HG03095 (cell line): ENCODE data around the gene NME4.
"Not testable (repeated sequence)": the region's sequence is repeated elsewhere in the genome, so short reads cannot be mapped to it uniquely, and the experiment has no call there.

Experiments used
- ATAC-seq: cut with Tn5 transposase; IDR thresholded peaks from one replicate; pipeline ENCODE4 v1.9.1; 2021; ENCODE audit warnings: moderate library complexity; ENCODE audit not compliant: unreplicated experiment

Gene NME4

DNA sequence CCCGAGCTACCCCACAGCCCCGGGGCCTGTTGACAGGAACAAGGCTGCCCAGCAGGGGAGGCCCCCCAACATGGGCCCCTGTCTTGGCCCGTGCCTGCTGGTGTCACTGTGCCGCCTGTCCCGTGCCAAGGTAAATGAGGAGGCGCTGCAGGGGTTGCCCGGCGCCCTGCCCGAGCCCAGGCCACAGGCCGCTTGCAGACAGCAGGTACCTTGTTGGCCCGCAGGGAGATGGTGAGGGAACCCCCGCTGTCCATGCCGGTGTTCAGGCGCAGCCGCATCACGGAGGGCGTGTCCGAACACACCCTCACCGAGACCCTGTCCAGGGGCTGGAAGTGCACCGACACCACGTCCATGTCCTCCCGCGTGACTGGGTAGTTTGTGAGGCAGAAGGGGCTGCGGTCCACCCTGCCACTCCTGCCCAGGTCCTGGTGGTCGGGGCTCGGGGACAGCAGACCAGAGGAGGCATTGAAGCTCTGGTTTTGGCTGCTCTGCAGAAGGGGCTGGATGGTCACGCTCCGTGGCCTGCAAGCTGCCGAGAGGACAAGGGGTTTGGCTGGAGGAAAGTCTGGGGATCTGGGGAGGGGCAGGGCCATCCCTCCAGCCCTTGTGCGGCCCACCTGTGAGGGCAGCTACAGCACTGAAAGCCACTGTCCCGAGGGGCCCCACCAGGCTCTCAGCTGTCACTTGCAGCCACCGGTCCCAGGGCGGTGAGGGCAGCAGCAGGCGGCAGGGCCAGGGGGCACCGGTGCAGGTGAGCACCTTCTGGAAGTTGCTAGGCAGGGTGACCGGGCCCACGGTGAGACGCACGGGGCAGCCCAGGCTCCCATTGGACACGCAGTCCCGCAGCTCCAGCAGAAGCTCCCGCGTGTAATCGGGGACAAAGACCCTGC, 20.8 kb upstream of the NME4 start:
- no peak for ATAC-seq

GRCh38 chr16:376817-377418, 20.1 kb upstream of the NME4 start:
- no peak for ATAC-seq

GRCh38 chr16:377419-377951, 19.5 kb upstream of the NME4 start:
- ATAC-seq: no peak

DNA sequence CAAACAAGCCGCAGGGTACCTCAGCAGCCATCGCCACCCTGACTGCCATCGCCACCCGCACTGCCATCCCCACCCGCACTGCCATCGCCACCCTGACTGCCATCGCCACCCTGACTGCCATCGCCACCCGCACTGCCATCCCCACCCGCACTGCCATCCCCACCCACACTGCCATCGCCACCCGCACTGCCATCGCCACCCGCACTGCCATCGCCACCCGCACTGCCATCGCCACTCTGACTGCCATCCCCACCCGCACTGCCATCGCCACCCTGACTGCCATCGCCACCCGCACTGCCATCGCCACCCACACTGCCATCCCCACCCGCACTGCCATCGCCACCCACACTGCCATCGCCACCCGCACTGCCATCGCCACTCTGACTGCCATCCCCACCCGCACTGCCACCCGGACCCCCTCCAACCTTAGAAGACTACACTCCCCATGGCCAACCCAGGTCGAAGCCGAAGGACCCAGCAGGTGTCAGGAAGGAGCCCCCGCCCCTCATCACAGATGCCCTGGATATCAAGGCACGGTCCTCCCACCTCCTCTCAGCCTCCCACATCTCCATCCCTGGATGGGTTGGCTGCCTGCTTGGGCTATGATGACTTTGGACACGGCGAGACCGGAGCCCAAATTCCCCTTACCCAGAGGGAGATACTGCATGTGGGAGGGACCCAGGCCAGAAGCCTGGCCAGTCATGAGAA, 18.7 kb upstream of the NME4 start:
- not testable (repeated sequence) for ATAC-seq

DNA sequence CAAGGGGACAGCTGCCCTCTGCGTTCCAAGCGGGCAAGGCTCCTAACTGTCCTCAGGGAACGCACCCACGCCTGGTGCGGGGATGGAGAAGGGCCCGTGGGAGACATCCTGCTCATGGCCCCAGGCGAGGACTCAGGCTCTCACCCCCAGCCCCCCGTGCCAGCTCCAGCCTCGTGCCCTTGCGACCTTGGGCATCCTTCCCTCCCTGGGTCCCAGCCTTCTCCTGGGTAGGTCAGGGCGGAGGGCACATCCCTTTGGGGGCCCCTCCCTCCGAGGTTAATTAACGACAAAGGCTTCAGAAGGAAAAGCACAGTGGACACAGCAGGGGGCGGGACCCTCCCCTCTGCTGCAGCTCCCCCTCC, 18.2 kb upstream of the NME4 start:
- no peak for ATAC-seq

- no peak for ATAC-seq
These were observed 17.6 kb upstream of the NME4 start for GRCh38 chr16:379183-379960.

- no peak for ATAC-seq
These were observed 16.8 kb upstream of the NME4 start for GRCh38 chr16:379961-380761.

DNA sequence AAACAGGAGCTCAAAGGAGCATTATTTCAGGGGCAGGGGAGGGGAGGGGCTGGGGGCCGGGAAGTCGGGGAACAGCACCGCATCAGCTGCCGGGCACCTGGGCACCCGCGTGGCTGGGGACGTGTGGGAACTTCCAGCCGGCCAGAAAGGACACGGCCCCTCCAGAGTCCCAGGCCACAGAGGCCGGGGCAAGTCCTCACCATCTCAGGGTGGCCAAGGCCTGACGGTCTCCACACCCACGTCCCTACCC, 16.3 kb upstream of the NME4 start:
- no peak for ATAC-seq

DNA sequence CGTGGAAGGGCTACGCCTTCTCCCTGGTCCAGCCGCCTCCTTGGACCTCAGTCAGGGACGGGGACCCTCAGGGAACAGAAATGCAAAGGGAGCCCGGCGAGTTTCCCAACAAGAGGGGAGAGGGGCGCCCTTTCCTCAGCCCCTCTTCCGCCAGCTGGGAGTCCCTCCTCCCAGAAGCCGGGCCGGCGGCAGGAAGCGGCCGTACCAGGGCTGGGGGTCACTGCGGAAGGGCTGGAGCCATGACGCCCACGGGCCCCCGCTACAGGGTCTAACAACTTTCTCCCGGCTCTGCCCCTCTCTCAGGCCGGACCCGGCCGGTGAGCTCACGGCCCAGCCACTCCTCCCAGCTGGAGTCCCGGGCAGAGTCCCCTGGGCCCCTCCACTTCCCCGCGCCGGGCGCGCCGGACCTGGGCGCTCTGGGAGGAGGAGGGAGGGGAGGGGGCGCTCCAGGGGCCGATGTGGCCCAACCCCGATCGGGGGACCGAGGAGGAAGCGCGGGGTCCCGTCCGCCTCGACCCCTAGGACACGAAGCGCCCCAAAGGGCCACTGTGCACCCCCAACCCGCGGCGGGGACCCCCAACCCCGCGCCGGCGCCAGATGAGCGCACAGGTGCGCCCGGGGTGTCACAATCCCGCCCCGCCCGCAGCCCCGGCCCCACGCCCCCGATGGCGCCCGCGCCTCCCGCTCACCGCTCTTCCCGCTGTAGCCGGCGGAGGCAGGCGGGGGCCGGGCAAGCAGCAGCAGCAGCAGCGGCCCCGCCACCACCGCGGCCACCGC, 15.8 kb upstream of the NME4 start:
- ATAC-seq: peak; percentile 8

DNA sequence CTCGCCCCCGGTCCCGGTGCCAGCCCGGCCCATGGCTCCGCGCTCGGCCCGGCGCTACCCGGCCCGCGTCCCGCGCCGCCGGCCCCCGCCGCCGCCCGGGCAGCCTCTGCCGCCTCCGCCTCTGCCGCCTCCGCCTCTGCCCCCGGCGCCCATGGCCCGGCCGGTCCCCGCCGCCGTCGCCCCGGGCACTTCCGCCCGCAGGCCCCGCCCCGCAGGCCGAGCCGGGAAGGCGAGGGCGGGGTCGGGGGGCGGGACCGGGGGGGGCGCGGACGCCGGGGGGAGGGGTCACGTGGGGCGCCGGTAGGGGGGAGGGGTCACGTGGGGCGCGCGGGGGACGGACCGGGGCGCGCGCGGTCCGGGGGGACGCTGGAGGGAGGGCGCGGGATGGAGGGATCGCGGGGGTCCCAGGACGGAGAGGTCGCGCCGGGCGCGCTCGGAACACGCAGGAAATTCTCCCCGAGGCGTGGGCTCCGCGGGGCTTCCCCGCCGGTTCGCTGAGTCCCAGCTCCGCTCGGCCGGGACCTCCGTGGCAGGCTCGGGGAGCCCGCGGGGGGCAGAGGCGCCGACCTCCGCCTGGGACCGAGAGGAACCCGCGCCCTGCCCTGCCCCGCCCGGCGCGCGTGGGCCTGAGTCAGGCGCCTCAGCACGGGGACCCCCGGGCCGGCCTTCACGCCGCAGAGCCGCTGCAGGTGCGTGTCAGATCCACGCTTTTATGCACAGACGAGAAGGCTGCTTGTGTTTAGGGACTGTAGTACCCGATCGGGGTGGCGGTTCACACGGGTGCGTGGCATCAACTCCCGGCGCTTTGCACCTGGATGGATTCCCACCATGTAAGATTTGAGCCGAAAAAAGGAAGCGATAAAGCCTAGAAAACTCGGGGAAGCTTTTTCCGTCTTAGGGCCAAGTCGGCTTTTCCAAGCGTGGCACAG, 14.9 kb upstream of the NME4 start, which contains the start of gene PGAP6:
TSS of gene PGAP6 (minus strand) at position 190 of the 929 bp plus-strand sequence. CDS start at position 33, 157 bp downstream.
- ATAC-seq: peak; percentile 39

DNA sequence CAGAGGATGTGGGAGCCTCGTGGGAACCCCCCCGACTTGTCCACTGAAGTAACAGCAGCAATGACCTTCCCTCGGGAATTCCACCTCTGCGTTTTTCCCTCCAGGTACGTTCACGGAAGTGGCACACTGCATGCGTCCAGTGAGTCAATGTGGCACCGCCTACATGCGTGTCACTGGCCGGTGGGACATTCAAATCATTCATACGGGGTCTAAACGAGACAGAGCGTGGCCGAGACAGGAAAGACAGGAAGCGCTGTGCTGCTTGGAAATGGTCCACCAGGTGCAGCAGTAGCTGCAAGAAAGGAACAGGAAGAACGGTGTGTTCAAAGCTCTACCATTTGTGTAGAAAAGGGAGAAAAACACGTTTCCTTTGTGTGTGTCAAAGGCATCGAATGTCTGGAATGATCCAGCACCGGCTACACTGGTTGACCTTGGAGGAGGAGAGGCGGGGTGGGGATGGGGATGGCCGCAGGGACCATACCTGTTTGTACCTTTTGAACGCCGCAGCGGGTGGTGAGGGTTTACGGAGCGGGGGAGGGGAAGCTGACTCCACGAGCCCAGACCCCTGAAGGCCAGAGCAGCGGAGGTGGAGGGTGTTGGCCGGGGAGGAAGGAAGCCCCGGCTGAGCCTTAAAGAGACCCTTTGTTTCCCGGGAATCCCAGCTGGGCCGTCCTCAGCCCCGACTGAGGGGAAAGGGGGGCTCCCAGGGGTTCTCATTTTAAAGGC, 13.5 kb upstream of the NME4 start:
- ATAC-seq: no peak

- no peak for ATAC-seq
These were observed 10.3 kb upstream of the NME4 start for GRCh38 chr16:386641-387156.

DNA sequence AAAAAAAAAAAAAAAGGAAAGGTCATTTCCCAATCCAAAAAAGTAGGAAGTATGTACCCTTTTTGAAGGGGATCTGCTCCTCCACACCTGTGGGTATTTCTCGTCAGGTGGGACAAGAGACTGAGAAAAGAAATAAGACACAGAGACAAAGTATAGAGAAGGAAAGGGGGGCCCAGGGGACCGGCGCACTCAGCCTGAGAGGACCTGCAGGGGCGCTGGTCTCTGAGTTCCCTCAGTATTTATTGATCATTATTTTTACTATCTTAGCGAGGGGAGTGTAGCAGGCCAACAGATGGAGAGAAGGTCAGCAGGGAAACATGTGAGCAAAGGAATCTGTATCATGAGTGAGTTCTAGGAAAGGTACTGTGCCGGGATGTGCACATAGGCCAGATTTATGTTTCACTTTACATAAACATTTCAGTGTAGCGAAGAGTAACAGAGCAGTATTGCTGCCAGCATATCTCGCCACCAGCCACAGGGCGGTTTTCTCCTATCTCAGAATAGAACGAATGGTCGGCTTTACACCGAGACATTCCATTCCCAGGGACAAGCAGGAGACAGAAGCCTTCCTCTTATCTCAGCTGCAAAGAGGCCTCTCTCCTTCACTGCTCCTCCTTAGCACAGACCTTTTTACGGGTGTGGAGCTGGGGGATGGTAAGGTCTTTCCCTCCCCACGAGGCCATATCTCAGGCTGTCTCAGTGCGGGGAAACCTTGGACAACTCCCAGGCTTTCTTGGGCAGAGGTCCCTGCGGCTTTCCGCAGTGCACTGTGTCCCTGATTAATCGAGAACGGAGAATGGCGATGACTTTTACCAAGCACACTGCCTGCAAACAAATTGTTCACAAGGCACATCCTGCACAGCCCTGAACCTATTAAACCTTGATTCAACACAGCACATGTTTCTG, 9.0 kb upstream of the NME4 start:
- ATAC-seq: not testable (repeated sequence)

GRCh38 chr16:389352-389751, 7.6 kb upstream of the NME4 start:
- ATAC-seq: no peak

GRCh38 chr16:391885-392335, 5.1 kb upstream of the NME4 start:
- ATAC-seq: no peak

- no peak for ATAC-seq
These were observed 4.5 kb upstream of the NME4 start for GRCh38 chr16:392450-393030.
